ENCODE results near the gene KCNK6.

DNA sequence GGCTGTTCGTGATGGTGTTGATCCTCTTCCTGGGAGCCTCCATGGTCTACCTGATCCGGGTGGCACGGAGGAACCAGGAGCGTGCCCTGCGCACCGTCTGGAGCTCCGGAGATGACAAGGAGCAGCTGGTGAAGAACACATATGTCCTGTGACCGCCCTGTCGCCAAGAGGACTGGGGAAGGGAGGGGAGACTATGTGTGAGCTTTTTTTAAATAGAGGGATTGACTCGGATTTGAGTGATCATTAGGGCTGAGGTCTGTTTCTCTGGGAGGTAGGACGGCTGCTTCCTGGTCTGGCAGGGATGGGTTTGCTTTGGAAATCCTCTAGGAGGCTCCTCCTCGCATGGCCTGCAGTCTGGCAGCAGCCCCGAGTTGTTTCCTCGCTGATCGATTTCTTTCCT, 27.8 kb upstream of the KCNK6 start:
- TF ChIP-seq POLR2A (IDR thresholded peaks at IDR 0.05), result no peak
- TF ChIP-seq, protein P1, sequence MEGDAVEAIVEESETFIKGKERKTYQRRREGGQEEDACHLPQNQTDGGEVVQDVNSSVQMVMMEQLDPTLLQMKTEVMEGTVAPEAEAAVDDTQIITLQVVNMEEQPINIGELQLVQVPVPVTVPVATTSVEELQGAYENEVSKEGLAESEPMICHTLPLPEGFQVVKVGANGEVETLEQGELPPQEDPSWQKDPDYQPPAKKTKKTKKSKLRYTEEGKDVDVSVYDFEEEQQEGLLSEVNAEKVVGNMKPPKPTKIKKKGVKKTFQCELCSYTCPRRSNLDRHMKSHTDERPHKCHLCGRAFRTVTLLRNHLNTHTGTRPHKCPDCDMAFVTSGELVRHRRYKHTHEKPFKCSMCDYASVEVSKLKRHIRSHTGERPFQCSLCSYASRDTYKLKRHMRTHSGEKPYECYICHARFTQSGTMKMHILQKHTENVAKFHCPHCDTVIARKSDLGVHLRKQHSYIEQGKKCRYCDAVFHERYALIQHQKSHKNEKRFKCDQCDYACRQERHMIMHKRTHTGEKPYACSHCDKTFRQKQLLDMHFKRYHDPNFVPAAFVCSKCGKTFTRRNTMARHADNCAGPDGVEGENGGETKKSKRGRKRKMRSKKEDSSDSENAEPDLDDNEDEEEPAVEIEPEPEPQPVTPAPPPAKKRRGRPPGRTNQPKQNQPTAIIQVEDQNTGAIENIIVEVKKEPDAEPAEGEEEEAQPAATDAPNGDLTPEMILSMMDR (IDR thresholded peaks at IDR 0.05), result no peak
